ENCODE data around the gene GNAT2.
A peak's percentile ranks its signal among the peaks of the same experiment; 100 is the strongest.
"Not testable (repeated sequence)": the region's sequence is repeated elsewhere in the genome, so short reads cannot be mapped to it uniquely, and the experiment has no call there.

GNAT2 gene

DNA sequence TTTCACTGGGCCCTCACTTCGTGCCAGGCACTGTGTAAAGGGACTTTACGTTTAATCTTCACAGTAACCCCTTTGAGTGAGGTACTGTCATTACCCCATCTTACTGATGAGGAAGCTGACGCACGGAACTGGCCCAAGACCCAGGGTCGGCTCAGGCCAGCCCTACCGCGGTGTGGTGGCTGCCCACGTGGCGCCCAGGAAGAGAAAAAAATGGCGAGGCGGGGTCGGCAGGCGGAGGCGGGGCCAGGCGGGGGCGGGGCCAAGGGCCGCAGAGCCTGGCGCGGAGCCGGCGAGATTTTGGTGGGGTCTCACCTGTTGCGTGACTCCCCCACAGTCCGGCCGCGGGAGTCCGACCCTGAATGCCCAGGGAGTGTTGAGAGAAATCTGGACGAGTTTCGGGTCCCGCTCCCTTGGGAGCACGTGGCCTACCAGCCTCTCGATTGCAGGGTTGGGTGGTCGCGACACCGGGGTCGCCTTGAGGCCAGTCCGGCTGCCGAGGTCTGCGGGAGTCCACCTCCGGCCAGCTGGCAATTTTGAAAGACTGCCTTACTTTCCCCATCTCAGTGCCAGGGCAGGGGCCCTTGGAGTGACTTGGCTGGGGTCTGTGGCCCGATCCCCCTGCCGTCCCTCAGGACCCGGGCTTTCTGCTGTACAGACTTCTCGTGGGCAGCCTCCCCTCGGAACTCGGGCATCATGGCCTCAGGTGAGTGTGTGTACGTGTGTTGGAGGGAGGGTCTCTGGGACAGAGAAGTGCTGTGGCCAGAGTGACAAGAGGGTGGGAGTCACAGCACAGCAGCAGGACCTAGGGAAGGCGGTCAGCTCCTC lies at the start of gene GNAT2, which contains the start of gene AMPD2:
TSS of gene GNAT2 (minus strand) at position 41 of the 825 bp plus-strand sequence. CDS start 6,746 bp downstream, outside the sequence.
TSS of gene AMPD2 (plus strand) at position 262 of the 825 bp plus-strand sequence. CDS start 1,339 bp downstream, outside the sequence.
- DNase-seq, result peak; percentile 89

DNA sequence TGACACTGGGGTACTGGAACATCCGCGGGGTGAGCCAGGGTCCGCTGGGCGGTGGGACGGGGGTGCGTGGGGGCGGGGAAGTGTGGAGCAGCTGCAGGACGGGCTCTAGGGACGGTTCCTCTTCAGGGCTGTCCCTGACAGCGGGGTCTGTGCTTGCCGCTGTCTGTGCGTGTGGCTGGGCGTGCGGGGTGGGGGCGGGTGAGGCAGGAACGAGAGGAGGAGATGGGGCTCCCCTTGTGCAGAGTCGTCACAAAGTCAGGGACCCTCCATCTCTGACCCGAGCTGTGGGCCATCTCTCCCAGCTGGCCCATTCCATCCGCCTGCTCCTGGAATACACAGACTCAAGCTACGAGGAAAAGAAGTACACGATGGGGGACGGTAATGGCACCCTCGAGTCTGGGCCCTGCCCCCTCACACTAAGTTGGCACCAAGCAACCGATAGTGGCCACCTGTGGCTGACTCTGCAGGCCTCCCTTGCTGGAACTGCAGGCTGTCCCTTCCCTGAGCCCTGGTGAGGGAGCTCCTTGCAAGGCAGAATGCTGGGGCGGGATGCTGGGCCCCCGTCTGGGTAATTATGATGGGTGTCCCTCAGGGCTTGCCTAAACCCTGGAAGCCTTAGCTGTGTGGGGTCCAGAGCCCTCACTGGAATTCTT lies 48.8 kb upstream of the GNAT2 start:
- DNase-seq, result no peak

DNA sequence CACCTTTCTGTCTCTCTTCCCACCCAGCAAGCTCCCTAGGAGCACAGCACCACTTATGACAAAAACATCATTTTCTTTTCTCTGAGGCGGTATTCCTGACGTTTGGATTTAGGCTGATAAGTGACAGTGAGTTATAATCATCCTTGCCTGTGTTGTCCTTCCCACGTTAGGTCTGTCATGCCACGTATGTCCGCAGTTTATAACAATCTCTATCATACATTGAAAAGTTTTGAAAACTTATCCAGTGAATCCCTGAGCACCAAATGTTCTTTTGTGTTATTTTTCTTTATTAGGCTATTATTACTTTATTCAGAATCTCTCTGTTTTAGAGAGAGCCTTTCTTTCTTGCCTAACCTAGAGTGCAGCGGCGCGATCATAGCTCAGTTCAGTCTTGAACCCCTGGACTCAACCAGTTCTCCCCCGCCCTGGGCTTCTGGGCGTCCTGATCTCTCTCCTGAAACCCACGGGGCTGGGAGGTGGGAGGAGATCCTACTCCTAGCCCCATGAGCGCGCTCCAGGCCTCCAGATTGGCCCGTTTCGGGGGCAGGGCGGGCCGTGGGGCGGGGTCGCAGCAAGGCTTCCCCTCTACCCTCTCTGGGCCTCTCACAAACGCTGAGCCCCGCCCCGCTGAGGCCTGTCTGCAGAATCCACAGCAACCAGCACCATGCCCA lies 48.2 kb upstream of the GNAT2 start, which contains the start of gene GSTM2:
TSS of gene GSTM2 (plus strand) at position 606 of the 671 bp plus-strand sequence. CDS start at position 665, 59 bp downstream.
- DNase-seq, result peak; percentile 75

DNA sequence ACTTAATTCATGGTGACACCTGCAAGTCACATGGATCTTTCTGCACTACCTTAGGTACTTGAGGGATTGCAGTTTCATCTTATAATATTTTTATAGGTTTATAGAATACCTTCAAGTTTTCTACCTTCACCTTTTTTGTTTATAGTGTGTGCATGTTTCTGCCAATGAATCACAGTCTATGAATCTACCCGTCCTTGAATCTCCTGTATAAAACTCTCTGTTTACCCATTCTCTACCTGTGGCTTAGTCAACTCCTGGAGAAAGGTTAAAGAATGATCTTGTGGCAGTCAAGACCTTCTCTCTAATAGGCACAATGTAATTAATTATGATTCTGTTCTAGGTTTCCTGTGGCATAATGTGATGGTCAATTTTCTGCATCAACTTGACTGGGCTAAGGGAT lies 45.3 kb upstream of the GNAT2 start:
- no peak for DNase-seq

DNA sequence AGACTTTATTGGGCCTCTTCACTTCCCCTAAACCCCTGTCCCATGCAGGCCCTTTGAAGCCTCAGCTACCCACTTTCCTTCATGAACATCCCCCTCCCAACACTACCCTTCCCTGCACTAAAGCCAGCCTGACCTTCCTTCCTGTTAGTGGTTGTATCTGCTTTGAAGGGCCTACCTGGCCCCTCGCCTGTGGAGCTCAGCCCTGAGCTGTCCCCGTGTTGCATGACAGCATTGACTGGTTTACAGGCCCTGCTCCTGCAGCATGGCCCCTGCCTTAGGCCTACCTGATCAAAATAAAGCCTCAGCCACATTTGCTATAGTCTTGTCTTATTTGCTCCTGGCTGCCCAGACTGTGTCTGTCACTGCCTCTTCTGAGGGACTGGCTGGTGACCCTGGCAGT lies 42.0 kb upstream of the GNAT2 start:
- no peak for DNase-seq

DNA sequence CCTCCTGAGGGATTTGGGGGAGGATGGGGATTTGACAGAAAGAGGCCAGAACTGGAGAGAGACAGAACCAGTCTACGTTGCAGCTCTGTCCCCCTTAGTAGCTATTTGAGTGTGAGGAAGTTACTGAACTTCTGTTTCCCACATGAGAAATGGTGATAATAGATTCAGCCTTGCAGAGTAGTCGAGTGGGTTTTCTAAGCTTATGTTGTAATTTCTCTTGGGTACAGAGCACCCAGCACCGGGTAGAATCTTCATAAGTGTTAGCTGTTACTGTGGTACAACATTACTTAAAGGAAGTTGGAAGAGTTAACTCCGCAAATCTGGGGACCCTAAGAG lies 41.2 kb upstream of the GNAT2 start:
- DNase-seq, result not testable (repeated sequence)

DNA sequence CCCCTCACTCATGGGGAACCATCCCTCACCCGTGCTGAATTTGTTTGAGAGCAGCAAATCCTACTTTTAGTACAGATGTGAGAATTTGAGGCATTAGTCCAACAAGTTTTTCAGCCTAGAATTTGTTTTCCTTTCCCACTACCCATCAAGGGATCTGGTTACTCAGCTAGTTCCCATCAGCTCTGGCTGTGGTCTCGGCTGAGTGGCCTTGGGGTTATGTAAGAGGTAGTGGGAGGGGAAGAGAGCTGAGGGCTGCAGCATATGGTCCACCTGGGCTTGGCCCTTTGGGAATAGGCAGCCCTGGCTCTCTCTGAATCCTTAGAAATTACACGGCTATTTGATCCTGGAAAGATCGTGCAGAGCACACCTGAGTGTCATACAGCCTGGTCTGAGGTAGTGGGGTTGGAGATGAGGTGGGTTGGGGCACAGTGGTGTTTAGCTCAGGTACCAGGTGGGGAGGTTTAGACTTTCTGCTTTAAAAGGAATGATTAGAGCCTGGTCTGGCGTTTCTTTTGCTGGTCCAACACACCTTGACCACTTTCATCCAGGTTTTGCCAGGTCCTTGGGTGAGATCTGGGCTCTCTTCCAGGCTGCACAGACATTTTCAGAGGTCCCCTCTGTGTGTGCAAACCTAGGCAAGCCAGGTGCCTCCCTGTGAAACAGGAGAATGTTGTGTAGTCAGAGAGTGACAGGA lies 40.7 kb upstream of the GNAT2 start:
- no peak for DNase-seq

DNA sequence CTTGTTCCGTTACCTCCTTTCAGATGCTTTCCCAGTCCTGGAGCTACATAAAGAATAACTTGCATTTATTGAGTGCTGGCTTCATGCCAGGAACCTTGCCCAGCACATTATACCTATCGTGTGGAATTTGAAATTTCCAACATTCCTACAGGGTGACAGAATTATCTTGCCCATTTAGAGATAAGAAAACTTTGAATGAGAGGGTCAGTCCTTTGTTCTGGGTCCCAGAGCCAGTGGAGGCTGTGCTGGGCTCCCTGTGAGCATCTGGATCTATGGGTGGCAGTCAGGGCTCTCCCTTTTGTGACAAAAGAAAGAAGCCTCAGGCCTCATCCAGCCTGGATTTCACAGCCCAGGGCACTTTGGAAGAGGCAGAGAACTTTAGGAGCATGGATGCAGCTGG lies 39.7 kb upstream of the GNAT2 start:
- no peak for DNase-seq

DNA sequence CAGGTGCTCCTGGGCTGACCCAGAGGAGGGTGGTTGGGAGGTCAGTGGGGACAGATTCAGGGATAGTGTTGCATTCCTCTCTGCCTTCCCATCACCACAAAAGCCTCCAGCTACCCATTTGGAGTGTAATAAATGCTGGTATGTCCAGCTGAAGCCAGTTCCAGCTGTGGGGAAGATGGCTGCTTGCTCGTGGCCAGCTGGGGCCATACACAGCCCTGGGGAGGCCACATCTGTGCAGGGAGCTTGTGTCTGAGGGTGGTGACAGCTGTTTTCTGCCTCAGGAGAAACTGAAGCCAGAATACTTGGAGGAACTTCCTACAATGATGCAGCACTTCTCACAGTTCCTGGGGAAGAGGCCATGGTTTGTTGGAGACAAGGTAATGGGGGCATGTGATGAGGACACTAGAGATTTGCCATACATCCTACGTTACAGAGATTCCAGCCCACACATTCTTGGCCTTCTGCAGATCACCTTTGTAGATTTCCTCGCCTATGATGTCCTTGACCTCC lies 39.2 kb upstream of the GNAT2 start:
- DNase-seq, result no peak

DNA sequence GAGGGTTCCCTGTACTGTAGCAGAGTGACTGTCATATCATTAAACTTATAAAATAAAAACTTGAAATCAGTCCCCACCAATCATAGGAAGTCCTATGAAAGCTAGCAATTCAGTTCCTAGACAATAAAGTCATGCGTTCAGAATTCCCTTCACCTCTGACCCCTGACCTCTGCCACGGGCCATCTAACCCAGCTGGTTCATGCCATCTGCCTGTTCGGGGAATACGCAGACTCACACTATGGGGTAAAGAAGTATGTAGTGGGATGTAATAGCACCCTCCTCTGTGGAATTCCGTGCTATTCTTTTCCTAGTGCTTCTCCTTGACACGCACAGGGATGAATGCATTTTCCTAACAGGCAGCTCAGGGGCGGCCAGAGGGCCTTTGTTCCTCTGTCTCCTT lies 38.6 kb upstream of the GNAT2 start:
- no peak for DNase-seq

DNA sequence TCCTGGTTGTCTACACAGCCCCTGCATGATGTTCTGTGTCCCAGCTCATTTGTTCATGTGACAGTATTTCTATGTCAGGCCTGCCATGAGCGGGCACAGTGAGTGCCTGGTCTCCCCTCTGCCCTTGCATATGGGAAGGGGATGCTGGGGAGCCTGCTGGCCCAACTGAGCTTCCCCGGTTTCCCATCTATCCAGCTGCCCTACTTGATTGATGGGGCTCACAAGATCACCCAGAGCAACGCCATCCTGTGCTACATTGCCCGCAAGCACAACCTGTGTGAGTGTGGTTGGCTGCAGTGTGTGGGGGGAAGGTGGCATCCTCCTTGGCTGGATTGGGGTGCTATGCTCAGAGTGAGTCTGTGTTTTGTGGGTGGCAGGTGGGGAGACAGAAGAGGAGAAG lies 38.0 kb upstream of the GNAT2 start:
- no peak for DNase-seq

DNA sequence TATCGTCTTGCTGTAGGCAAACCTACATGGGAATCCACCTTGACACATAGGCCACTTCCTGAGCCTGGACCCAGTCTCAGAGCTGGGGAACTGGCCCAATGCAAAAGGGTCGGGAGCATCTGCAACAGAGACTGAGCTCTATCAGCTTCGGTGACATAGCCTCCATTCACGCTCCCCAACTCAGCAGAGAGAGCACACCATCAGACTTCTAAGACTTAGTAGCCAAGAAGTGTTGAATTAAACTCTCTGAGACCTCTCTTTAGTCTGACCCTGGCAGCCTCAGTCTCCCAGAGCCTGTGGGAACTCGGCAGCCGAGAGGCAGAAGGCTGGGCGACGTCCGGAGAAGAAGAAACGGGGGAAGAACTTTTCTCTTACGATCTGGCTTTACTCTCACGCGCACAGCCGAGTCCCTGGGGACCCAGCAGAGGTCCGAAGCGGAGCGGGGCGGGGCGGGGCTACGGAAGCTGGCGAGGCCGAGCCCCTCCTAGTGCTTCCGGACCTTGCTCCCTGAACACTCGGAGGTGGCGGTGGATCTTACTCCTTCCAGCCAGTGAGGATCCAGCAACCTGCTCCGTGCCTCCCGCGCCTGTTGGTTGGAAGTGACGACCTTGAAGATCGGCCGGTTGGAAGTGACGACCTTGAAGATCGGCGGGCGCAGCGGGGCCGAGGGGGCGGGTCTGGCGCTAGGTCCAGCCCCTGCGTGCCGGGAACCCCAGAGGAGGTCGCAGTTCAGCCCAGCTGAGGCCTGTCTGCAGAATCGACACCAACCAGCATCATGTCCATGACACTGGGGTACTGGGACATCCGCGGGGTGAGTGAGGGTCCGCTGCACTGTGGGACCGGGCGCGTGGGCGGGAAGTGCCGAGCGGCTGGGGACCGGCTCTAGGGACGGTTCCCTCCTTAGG lies 36.5 kb upstream of the GNAT2 start, which contains the start of gene GSTM4:
TSS of gene GSTM4 (plus strand) at position 485 of the 905 bp plus-strand sequence. CDS start at position 776, 291 bp downstream.
- DNase-seq, result peak; percentile 61

DNA sequence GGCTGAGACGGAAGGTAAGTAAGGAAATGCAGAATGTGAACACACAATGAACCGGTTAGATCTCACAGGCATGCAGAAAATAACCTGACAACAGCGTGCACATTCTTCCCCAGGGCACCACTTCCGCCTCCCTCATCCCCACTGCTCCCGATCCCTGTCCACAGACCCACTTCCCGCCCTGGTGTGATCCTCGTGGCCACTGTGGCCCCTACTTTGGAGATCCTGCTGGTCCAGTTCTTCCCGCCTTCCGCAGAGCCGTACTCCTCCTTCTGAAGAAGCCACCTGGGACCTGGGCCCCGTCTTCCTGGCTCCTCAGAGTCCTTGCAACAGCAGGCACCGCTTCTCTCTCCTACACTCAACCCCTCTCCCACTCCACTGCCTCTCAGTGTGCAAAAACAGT lies 35.1 kb upstream of the GNAT2 start:
- no peak for DNase-seq

DNA sequence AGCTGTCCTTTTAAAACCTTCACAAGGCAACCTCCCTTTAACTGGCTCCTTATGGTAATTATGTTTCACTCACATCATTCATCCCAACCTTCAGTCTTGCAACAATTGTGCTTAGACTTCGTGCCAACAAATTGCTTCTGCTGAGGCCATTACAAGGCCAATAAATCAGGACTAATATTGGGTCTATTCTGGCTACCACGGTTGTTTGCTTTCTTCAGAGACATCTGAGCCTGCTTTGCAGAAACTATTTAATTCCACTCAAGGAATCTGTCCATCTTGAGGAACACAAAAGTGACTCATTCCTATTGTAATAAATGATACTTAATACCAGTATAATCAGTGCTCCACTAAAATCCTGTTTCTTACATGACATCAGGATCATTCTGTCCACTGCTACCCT lies 33.9 kb upstream of the GNAT2 start:
- DNase-seq, result no peak

DNA sequence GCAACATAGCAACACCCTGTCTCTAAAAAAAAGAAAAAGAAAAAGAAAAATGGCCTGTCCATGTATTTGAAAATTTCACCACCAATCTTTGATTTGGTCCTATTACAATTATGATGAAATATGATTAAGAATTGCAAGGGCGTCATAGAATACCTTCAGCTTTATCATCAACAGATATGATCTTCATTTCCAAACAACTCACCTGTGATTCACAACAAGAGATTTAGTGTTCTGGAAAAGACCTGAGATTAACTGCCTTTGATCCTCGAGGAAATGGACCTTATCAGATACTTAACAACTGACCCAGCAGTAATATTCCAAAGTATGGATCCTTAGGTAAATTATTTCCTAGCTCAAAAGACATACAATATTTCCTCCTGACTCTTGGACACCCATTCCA lies 33.0 kb upstream of the GNAT2 start:
- DNase-seq, result no peak

DNA sequence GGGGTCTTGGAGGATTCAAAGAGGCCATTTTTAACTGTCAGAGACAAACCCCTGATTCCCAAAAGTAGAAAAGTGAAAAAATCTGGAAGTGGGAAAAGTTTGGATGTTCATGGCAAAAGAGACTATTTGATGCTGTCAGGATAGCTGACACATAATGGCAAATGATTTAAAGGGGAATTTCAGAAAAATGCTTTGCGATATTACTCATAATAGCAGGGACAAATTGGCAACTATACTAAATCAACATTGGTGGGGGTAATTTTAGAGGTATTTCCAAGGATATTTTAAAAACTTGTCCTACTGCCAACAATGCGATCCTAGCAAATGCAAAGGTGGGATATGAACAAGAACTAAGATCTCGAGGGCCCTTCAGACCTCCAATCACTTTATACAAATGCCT lies 31.2 kb upstream of the GNAT2 start:
- DNase-seq, result no peak

DNA sequence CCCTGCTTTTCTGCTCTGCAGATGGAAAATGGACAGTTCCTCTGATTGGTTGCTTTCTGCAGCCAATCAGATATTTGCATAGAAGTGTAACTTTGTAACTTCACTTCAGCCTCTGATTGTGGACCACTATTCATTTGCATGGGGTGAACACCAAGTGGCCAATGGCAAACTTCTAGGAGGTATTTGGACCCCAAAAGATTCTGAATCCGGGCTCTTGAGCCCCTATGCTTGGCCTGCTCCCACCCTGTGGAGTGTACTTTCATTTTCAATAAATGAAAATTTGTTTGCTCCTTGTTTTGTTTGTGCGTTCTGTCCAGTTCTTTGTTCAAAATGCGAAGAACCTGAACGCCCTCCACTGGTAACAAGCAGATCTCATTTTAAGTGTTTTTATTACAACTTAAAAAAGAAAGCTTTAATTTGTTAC lies 30.1 kb upstream of the GNAT2 start:
- no peak for DNase-seq

DNA sequence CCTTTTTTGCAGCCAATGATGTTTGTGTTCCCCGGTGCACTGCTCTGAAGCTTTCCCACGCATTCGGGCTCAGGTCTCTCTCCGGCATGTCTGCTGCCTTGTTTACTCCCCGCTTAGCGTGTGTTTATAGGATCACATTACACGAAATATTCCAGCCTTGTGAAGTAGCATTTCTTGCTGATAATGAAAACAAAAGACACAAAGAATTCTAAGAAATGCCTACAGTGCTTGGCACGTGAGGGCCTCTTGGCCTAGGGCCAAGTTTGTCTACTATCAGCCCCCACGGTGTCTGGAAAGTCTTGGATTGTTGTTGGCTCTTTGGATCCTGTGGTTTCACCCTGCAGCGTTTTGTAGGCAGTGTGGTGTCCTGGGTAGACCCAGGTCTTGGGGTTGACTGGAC lies 25.3 kb upstream of the GNAT2 start:
- no peak for DNase-seq

DNA sequence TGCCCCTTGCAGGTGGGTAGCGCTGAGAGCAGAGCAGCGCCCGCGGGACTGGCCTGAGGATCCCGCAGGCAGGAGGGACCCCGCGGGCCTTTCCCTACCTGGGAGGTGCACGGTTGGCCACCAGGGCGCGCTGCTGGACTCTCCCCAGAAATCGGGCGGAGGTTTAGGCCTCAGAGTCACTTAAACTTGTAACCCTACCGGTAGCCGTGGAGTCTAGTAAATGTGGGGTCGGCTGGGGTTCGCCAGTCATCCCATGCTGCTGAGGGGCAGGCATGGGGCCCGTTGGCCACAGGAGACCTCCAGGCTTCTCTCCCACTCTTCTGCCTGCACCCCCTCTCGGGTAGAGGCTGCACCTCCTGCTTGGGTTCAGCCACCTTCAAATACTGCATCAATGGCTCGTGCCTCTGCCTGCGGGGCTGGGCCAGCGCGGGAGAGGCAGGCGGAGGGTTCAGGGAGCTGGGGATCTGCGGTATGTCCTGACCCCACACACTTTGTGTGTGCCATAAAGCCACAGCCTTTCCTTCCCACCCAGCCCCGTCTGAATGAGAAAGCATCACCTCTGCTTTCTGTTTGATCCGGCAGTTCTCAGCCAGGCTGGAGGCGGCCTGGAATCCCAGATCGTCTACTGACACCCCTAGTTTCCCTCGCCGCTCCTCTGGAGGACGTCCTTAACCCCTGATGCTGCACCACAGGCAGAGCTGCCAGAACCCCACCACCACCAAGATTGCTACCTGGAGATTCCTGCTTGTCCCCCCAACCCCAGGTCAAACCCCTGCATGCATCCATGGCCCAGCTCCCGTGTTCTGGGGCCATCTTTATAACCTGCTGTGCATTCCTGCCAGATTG lies 24.2 kb upstream of the GNAT2 start:
- peak; percentile 84 for DNase-seq

DNA sequence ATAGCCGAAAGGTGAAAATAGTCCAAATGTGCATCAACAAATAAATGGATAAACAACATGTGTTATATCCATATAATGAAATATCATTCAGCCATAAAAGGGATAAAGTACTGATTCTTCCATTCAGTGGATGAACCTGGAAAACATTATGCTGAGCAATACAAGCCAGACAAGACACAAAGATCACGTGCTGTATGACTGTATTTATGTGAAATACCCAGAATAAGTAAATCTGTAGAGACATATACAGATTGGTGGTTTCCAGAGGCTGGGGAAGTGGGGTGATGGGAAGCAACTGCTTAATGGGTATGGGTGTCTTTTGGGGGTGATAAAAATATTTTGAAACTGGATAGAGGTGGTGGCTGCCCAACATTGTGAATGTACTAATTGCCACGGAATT lies 23.2 kb upstream of the GNAT2 start:
- no peak for DNase-seq

DNA sequence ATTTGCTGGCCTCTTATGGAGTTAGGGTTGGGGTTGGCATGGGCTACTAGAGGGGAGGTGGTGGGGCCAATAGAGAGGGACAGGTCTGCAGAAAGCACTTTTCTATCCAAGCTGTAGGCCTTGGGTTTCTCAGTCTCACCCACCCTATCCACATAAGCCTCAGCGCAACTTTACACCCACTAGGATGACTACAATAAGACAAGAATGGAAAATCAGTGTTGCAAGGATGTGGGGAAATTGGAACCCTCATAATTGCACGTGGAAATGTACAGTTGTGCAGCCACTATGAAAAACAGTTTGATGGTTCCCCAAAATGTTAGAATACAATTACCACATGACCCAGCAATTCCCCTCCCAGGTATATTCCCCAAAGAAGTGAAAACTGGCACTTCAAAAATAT lies 22.4 kb upstream of the GNAT2 start:
- no peak for DNase-seq

All from CD4-positive, alpha-beta T cell treated with Interleukin-17A for 1 hour (primary cell).